A172 (cell line): ENCODE data around the gene LRRC4C. TPM values are rescaled to one million over a fixed set of nuclear protein-coding genes. Genes with fewer than 3 reads are reported as not detected.
"Not testable (repeated sequence)": the region's sequence is repeated elsewhere in the genome, so short reads cannot be mapped to it uniquely, and the experiment has no call there.

ENCODE experiments used
- DNase-seq: peaks from one replicate; pipeline ENCODE4 v3.0.0-alpha.2; 2015; ENCODE audit warnings: low spot score
- total RNA-seq: library from RNA; depleted of rRNA; stranded (reverse); fragments of >200 nt; shearing (Covaris generic); gene quantifications from 2 replicates; pipeline ENCODE4 v1.2.3, GENCODE V29; 2014

Gene LRRC4C
- total RNA-seq, 1 experiment from 2014 or later, result not detected

DNA sequence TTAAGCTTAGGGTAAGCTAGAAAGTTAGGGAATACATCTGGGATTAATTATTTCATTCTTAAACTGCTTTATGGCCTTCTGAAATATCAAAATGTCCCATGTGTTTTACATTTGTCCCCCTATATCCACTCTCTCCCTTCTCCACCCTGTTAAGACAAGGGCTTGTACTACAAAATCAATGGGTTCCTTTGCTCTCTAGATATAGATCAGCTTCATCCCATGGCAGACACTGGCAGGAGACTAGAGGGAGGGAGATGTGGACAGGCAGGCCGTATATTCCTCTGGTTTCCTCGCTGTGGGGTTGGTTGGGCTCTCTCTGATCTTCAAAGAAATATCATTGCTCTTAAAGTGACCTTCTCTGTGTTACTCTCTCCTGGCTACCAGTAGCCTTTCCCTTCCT, 1281.0 kb downstream of the LRRC4C start:
- DNase-seq, result no peak

DNA sequence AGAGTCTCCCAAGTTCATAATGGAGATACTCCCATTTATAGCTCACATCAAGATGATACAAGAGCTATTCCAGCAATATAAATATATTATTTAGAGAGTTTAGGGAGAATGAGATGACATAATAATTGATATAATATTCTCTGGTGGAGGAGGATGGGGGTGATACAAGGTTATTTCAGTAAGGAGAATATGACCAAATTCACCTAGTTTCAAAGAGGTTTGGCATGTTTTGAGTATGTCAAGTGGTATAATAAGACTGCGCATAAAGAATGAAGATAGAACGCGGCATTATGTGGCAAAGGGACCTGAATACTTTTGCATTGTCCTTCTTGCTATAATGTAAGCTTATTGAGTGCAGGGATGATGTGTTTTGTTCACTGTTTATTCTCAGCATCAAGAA, 1283.5 kb downstream of the LRRC4C start:
- no peak for DNase-seq

DNA sequence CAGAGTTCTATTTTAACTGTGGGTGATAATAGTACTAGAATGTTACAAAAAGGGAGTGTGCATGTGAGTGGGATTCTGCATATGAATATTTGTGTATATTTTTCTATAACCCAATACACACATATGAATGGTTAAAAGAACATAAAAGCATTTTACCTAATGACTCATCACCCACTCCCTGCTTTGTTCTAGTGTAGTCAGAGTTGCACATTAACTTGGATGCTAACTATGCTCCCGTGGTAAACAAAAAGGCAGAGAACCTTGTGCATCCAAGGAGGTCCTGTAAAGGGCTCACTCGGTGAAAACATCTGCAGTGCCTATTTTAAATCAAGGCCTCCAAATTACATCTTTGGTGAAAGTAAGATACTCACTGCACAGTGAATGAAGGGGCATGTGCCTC, 1289.4 kb downstream of the LRRC4C start:
- no peak for DNase-seq

DNA sequence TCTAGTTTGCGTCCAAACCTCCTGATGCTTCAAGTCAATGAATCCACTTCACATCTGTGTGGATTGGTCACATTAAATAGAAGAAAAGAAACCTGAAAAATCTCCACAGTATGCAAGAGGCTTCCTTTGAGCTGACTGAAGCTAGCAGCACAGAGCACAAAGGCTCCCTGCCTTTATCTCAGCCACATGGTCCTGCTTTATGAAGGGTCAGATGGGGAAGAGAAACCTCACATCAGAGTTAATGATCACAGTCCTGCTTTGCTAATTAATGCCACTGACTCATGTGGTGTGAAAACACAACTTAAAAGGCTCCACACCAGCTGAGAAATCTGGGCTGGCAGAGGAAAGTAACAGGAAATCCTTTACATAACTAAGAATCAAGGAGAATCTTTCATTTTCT, 1291.0 kb downstream of the LRRC4C start:
- DNase-seq, result no peak

DNA sequence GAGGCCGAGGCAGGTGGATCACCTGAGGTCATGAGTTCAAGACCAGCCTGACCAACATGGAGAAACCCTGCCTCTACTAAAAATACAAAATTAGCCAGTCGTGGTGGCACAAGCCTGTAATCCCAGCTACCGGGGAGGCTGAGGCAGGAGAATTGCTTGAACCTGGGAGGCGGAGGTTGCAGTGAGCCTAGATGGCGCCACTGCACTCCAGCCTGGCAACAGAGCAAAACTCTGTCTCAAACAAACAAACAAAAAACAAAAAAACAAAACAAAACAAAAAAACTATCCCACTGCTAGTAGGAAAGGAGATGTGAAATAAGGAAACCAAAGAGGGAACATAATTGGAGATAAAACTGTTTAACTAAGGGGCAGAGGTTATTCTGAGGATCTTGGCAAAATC, 1291.6 kb downstream of the LRRC4C start:
- not testable (repeated sequence) for DNase-seq

DNA sequence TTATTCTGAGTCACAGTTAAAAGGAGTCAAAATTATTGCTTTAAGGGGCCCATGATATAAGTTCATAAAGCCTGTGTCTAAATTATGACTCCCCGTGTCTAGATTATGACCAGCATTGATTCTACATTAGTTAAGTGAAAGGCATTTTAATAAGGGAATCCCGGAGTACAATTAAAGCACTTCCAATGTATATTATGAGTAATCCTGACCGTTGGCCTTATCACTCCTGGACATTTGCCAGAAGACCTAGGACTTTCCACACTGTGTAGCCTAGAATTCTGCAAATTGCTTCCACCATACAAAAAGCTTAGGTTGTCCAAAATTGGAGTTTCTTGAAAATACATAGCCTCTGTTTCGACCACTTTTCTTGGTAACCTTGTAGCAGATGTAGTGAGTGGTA, 1292.6 kb downstream of the LRRC4C start:
- no peak for DNase-seq

DNA sequence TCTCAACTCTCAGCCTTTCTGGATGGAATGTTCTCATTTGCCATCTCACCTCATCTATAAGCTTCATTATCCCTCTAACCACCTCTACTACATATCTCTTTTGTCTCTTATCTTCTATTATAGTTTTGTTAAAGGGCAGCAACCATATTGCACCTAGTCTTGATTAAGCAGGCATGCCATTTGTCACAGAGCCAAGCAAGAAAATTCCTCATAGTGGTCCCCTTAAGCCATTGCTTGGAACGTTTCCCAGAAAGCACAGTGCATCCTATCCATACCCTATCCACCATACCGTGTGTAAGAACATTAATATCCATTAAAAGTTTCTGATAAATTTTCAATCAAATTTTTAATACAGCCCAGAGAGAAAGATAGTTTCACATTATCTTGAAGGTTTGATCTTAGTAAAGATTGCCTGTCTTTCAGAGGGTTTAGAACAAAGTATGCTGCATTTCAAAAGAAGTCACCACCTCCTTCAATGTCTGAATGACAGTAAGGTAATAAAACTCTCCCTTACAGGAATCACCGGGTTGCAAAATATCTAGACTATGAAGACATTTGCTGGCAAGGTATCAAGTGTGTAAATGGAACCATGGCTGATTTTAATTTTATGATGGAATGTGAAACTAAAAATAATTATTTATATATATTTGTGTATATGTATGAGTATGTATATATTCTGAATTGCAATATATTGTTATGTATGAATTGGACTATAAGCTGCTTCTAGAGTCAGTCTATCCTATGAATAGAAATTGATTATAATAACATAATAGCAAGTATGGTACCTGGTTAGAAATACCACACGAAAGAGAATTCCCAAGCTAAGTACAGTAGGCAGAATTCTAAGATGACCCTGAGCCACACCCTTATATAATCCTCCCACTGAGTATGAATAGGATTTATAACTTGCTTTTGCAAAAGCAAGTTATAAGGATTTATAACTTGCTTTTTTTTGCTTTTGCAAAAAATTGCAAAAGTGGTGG, 1296.3 kb downstream of the LRRC4C start:
- no peak for DNase-seq

DNA sequence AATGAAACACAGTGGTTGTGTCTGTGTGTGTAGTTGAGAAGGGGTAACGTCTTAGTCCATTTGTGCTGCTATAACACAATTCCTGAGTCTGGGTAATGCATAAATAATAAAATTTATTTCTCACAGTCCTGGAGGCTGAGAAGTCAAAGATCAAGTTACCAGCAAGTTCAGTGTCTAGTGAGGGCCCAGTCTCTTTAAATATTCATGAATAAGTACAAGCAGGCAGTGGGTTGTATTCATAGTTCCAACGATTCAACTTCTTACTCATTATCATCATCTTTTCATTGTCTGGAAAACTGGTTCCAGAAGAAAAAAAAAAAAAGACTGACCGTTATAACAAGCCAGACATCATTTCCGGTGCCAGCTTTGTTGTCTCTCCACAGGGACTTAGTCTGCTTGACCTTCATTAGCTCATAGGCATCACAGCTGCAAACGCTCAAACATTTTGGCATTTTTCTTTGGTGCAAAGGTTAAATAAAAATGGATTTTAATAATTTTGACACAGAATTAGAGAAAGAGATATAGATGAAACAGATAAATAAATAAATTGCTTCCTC, 1297.5 kb downstream of the LRRC4C start:
- no peak for DNase-seq

DNA sequence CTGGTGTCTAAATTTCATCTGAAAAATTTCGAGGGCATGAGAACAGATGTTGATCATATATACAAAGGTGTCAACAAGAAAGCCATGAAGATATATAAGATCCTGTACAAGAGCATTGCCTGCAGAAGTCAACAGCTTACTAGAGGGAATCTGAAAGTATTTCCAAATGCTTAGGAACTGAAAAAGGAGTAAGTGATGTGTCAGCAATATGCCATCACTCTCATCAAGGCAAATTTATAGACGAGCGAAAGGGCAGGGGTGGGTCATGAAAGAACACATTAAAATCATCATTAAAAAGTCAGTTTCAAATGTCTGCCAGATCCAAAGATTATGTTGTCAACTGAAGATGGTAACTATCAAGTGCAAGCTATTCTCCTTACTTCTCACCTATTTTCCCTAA, 1299.0 kb downstream of the LRRC4C start:
- DNase-seq, result no peak

DNA sequence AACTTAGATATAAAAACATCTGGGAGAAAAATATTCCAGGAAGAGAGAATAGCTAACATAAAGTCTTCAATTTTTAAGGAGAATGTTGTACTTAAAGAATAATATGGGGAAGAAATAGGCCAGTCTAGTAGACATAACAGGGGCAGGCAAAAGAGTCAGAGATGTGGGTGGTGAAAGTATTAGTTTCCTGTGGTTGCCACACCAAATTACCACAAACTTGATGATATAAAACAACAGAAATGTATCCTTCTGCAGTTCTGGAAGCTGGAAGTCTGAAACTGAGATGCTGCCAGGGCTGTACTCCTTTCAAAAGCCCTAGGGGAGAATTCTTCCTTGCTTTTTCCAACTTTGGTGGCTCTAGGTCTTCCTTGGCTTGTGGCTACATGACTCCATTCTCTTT, 1309.7 kb downstream of the LRRC4C start:
- DNase-seq, result no peak

DNA sequence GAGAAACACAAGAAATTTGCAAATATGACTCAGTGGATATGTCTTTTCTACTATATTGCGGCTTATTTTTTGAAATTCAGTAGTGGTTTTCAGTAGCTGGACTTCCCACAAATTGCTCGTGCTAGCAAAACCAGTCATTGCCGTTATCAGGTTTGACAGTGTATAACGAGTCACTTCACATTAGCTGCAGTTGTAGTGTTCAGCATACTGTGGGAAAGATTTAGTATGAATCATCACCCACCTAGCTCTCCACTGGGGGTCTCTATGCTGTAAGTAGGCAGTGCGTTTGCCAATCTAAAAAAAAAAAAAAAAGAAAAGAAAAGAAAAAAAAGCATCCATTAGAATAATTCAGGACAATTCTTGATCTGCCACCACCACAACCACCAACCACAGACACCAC, 1318.9 kb downstream of the LRRC4C start:
- DNase-seq, result no peak

DNA sequence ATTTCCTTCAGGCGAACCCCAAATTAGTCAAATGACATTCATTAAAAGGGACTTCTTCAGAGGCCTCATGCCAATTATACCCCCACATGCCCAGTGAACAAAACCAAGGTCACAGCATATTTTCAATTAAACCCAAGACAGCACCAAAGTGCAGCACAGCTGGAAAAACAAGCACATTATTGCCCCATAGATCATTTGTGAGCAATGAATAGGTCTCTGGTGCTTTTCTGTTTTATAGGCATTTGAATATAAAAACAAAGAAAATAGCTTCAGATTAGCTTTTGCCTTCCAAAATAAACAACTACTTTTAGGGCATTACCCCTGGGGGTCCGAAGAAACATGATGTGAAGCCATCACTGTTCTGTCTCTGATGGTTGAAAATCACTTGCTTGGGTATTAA, 1319.9 kb downstream of the LRRC4C start:
- no peak for DNase-seq

DNA sequence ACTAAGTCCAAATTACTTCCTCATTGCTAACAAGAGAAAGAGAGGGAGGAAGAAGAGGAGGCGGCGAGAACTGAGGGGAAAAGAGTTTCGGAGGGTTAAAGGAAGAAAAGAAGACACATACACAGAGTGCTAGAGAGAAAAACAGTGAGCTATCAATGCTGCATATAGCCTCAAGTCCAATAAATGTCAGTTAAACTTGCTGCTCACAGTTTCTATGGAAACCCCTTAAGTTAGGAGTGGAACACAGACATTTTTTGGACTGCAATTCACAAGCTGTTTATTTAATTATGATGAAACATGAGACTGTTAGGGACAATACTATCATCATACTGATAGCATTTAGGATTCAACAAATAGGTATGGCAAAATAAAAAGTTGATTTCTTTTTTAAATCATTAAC, 1320.4 kb downstream of the LRRC4C start:
- no peak for DNase-seq

DNA sequence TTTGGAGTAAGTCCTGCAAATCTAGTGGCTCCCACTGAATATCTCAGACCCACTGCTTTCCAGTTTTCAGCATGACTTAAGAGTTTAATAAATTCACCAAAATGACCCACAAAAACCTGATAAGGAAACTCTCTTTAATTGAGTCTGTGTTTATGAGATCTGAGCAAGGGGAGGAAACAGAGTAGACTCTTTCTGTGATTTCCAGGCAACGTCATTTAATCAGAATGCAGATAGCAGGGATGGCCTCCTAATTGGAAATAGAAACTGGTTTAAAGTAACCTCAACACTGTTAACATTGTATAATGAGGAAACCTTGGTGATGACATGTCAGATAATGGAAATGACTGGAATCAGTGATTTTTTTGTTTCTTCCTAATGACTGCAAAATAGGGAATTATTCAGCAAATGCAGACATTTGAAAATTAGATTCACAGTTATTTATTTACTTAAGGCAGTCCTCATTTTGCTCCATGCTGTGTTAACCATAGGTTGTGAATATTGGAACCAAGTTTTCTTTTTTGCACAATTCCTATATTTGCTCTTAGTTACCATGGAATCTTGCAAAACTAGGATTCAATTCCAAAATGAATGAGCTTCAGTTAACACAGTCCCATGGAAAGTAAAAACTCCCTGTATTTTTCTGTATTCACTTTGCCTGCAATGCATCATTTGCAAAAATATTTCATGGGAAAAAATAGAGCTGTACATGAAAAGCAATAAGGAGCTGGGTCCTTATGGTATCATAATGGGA, 1324.5 kb downstream of the LRRC4C start:
- DNase-seq, result no peak

DNA sequence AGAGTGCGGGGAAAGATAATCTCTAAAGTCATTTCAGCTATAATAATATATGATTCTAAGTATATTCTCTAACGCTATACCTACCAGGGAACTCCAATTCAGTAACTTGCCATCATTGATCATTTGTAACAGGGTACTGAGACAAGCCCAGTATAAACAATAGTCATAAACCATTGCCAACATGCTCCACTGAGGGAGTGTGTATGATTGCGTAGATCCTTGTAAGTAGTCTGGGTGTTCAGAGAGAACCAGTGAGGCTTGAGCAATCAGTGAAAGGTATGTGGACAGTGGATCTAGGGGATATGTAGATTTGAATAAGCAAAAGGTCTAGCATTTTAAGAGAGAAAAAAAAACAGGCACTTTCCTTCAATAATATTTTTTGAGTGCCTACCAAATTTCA, 1326.0 kb downstream of the LRRC4C start:
- DNase-seq, result no peak

DNA sequence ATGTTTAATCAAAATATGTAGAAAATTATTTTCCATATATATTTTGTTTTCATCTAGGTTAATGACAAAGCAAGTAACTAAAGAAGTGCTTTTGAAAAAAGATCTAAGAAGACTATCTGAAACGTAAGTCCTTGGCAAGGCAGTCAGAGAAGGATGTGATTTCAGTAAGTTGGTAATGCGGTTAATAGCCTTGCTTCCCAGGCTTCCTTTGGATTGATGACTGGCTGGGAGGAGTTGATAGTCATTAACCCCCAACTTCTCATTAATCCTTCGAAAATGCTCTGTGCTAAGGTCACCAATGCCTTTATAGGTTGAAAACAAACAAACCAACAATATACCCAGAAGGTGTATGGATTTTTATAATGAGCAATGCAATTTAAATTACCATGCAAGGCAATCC, 1326.5 kb downstream of the LRRC4C start:
- no peak for DNase-seq

DNA sequence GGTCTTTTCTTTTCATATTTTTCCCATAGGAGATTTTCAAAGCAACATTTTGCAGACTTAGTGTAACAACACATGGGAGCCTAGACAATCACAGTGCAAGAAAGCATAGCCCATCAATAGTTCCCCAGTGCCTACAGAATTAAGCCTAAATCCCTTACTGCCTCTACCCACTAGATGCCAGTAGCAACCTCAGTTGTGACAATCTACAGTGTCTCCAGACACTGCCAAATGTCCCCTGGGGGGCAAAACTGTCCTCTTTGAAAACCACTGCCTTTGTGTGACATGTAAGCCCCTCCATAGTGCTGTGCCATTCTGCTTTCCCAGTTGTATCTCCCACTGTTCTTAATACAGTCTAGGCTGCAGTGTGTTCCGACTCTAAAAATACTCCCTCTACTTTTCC, 1329.0 kb downstream of the LRRC4C start:
- no peak for DNase-seq

DNA sequence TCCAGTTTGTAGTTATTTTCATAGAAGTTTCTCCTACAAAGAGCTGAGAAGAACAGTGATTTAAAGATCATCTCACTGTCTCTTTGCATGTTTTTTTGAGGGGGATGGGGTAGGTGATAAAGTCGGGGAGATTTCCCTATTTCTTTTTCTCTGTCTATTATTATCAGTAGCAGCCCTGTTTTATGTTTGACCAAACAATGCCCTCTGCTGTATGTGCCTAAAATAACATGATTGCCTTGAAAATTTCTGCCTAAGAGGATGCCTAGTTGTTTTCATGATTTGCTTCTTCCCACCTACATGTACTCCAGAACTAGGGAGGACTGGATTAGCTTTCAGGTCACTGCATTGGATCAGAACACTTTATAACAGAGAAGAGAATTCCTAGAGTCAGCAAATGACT, 1330.2 kb downstream of the LRRC4C start:
- DNase-seq, result no peak

DNA sequence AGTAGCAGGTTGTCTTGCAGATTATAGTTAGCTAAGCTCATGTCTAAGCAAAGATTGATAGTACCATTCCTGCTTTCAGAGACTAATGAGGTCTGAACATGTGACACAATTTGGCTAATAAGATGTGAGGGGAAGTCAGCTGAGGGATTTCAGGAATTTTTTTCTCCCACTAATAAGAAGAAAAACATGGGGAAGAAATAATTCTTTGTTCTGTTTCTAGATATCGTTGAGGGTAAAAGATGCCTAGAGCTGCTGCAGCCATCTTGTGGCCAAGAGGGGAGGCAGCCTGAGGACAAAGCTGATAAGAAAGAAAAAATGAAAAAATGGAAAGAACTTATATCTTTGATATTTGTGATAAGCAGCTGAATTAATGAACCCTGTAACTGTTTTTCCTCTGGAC, 1334.4 kb downstream of the LRRC4C start:
- no peak for DNase-seq

DNA sequence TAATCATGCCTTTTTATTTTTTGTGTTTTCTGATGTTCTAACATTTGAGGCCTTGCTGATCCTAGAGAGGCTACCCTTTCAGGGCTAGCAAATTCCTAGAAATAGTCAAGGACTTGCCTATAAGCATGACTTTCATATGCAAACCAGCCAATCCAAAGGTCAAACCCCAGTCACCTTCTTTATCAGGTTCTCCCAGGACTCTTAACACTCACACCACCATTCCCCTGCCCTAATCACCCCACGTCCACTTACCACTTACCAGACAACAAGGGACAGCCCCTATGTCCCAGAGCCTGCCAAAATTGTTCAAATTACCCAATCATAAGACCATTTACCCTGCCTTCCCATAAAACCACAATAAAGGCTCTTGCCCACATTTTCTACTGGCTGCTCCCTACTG, 1339.8 kb downstream of the LRRC4C start:
- DNase-seq, result no peak

DNA sequence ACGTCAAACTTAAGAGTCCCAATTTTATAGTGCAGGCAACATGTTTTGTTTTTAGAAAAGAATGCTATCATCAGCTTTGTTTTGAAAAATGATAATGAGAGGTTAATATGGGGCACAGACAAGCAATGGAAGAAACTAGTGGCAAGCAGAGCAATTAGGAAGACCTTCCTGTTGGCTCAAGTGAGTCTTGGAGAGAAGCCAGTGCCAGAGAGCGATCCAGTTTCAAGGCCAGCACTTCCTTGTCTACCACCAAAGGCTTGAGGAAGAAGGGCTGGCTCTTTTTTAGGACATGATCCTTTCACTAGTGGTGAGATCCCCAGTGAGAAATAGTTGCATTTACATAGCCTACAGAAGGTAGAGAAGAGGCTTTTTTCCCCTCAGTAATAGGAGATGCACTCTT, 1340.7 kb downstream of the LRRC4C start:
- no peak for DNase-seq

DNA sequence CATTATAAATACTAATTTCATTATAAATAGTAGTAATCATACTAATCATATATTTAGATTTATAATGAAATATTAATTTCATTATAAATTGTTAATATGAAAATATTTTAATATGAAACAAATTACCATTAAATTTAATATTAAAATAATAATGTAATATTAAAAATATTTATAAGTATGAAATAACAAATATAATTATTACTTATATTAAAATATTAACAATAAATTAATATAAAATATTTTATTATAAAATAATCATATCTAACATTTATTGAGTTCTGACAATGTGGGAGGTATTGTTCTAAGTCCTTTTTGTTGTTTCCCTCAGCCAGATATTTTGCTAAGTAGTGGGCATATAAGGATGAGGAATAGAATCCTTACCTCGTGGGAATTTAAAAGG, 1341.4 kb downstream of the LRRC4C start:
- DNase-seq, result no peak
